Measurements from ENCODE around the gene HERC2.
"Not testable (repeated sequence)": the region's sequence is repeated elsewhere in the genome, so short reads cannot be mapped to it uniquely, and the experiment has no call there.

Gene HERC2

DNA sequence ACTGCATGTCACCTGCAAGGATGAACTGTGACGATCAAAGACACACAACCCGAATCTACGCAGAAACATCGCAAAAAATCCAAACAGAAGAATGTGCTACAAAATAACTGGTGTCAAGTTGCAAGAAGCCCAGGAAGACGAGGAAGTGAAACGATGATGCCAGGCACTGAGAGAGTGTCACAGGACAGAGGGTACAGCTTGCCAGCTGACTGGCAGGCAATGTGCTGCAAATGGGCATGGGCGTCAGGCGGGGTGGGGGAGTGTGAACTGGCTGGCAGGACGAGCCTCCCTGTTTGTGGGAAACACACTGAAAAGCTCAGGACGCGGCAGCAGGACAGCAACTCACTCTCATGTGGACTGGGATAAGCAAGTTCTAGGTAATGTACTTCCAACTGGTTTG, 193.9 kb downstream of the HERC2 start:
- no peak for DNase-seq

DNA sequence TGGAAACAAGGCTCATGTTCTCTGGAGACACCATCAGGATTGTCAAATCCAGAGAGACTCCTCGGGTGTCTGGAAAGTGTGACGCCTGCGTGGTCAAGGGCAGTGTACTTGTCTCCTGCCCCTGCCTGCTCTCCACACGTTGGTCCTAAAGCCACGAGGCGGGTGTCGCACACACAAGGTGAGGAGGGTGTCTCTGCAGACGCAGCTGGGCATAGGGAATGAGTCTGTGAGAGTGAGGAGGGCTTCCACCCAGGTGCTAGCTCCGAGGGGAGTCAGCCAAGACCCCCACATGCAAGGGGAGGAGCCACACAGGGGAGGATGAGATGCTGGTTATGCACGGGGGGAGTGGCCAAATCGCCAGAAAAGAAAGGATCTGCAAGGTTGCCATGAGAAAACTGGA, 194.9 kb downstream of the HERC2 start:
- no peak for DNase-seq

DNA sequence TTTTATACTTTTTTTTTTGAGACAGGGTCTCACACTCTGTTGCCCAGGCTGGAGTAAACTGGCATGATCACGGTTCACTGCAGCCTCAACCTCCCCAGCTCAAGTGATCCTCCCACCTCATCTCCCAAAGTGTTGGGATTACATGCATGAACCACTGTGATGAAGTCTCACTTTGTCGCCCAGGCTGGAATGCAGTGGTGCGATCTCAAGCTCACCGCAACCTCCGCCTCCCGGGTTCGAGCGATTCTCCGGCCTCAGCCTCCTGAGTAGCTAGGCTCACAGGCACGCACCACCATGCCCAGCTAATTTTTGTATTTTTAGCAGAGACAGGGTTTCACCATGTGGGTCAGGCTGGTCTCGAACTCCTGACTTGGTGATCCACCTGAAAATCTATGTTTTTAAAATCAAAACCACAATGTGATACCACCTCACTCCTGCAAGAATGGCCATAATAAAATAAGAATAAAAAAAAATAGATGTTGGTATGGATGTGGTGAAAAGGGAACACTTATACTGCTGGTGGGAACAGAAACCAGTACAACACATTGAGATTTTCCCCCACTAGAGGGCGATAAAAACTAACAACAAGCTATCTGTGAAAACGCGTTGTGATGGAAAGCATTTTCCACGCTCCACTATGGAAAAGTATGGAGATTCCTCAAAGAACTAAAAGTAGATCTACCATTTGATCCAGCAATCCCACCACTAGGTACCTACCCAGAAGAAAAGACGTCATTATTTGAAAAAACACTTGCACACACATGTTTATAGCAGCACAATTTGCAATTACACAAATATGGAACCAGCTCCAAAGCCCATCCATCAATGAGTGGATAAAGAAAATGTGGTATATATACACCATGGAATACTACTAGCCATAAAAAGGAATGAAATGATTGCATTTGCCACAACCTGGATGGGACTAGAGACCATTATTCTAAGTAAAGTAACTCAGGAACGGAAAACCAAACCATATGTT, 196.0 kb downstream of the HERC2 start:
- DNase-seq: no peak

DNA sequence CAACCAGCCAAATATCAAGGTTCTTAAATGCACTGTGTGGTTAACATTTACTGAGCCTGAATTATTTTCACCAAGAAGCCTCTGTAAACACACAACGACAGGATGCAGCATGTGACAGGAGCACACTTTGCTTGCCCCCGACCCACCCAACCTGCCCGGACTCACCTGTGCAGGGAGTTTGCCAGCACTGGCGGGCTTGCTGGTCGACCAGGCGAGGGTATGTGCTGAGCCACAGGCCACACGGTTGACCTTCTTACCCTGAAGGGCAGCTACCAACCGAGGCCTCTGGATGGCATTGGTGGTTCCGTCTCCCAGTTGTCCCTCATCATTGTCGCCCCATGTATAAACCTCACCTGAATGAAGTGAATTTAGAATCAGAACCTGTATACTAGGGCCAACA, 197.1 kb downstream of the HERC2 start:
- no peak for DNase-seq

GRCh38 chr15:28123408-28124023, 198.5 kb downstream of the HERC2 start:
- DNase-seq: peak; percentile 52 to 59

GRCh38 chr15:28122038-28122949, 199.7 kb downstream of the HERC2 start:
- DNase-seq: no peak

DNA sequence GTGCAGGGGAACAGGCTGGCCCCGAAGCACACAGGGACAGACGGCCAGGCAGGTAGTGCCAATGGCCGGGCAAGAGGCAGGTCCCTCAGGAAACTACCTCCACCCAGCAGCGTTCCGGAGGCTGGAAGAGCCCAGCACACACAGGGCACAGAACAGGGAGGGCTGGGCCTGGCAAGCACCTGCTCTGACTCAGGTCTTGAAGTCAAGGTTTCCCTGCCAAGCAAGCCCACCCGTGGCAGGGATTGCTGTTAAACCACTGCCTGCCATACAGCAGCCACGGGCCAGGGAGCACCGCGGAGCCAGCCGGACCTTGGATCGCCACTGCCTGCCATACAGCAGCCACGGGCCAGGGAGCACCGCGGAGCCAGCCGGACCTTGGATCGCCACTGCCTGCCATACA, 200.4 kb downstream of the HERC2 start:
- DNase-seq: not testable (repeated sequence)

- DNase-seq: no peak
These were observed 201.7 kb downstream of the HERC2 start for GRCh38 chr15:28120359-28120640.

DNA sequence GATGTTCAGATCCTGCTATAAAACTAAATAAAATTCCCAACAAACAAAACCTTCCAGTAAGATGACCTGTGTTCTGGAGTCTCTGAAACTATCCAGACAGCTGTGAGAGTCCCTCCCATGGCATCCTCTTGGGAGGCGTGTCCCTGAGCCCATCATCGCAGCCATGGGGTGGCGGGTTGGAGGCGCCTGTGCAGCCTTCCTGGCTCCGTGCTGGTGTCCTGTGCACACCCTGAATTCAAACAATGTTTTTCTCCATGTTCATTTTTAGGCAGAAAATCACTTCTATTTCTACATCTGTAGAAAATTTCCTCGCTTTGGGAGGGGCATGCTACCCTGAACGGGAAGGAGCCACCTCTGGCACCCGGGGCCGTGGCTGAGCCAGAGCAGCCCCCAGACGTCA, 203.4 kb downstream of the HERC2 start:
- no peak for DNase-seq

GRCh38 chr15:28118083-28118482, 203.9 kb downstream of the HERC2 start:
- DNase-seq: no peak

- no peak for DNase-seq
These were observed 204.5 kb downstream of the HERC2 start for GRCh38 chr15:28117432-28117990.

- no peak for DNase-seq
These were observed 205.2 kb downstream of the HERC2 start for GRCh38 chr15:28116521-28117431.

- DNase-seq: no peak
These were observed 206.1 kb downstream of the HERC2 start for GRCh38 chr15:28115871-28116270.

GRCh38 chr15:28114721-28115622, 207.0 kb downstream of the HERC2 start:
- DNase-seq: no peak

- no peak for DNase-seq
These were observed 207.9 kb downstream of the HERC2 start for GRCh38 chr15:28114114-28114455.

DNA sequence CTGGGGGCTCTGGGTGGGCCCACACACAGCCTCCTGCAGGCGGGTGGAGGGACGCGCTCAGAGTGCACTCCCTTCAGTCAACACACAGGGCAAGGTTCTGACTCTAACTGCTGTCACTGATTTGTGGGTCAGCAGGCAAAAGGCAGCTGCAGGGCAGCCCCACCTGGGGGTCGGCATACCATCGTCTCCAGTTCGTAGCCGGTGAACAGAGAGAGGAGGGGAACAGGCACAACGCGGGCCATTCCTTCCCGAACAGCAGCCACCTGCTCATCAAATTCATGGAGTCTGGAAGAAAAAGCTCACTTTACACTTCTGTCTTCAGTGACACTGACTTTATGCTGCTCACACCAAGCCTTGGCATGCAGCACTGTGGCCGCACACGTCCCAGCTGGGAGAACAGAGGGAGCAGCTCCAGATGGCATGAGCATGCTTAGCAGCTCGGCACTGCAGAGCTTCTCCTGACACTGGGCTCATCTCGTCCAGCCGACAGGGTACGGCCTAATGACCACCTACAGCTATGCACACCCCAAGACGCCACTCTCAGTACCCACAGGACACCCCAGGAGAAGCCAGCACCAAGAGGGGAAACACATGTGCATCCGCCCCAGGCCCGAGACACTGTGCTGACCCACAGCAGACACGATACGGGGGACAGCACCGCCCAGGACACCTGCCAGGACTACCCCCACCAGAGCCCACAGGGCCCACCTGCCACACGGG, 208.4 kb downstream of the HERC2 start:
- no peak for DNase-seq

- DNase-seq: no peak
These were observed 209.0 kb downstream of the HERC2 start for GRCh38 chr15:28112962-28113361.

- DNase-seq: no peak
These were observed 209.7 kb downstream of the HERC2 start for GRCh38 chr15:28112101-28112760.

DNA sequence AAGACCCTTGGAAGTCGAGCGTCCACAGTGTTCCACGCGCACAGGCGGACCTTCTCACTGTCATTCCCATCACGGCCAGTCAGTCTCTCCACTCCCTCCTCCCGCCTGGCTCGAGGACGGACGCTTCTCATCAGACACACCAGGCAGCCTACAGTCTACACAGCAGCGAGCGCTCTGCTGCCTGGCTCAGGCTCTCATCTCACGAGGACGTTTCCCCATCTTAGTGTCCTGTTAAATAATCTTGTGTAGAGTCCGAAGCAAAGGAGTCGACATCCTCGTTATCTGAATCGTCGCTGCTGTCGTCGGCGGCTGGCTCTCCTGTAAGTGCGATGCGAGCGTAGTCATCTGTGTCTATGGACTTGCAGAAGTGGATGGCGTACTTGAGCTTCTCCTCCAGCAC, 210.4 kb downstream of the HERC2 start:
- no peak for DNase-seq

- DNase-seq: no peak
These were observed 211.5 kb downstream of the HERC2 start for GRCh38 chr15:28110481-28110881.
